ENCODE results near the gene STAP1. TPM values are rescaled to one million over a fixed set of nuclear protein-coding genes. Genes with fewer than 3 reads are reported as not detected.

Gene STAP1
- total and polyA plus RNA-seq, 2 of the 8 experiments (the other 6 are each of a cell fraction or from before 2014, with no cell fraction given) = not detected

DNA sequence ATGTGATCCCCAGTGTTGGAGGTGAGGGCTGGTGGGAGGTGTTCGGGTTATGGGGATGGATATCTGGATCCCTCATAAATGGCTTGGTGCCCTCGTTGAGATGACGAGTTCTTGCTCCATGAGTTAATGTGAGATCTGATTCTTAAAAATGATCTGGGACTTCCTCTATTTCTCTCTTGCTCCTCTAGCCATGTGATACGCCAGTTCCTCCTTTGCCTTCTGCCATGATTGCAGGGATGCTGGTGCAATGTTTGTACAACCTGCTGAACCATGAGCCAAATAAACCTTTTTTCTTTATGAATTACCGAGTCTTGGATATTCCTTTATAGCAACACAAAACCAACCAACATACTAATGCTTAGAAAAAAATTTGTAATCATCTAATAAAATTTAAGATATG lies 56.6 kb downstream of the STAP1 start:
- Histone ChIP-seq H3K27me3 (replicated peaks in 1 of 4; ENCODE audit: control insufficient read depth in 3 of 4, extremely low read depth in 1 of 4, insufficient read depth in 3 of 4, low read length in 3 of 4) (no peaks in the 10 kb centered on the region), H3K4me1 (replicated peaks in 1 of 4; ENCODE audit: control insufficient read depth in 3 of 4, insufficient read depth in 4 of 4, low read length in 3 of 4) (no peaks in the 10 kb centered on the region), H3K56ac (replicated peaks; ENCODE audit: insufficient read length, low read depth, low read length) (no peak overlapping the region), H2BK5ac (ENCODE audit: low read depth, low read length) (no peak overlapping the region), H2BK120ac (replicated peaks; ENCODE audit: low read depth, low read length) (no peak overlapping the region), H2BK12ac (ENCODE audit: low read depth, low read length) (no peak overlapping the region), H3K23ac (ENCODE audit: insufficient read length) (no peak overlapping the region), H4K5ac (ENCODE audit: insufficient read length, low read depth, low read length) (no peak overlapping the region), H4K91ac (replicated peaks; ENCODE audit: insufficient read length, low read length) (no peak overlapping the region), H3K36me3 (ENCODE audit: control insufficient read depth in 2 of 4, insufficient read depth in 4 of 4, low read length in 3 of 4) (peaks cover 0 to 22% (median 4%) of the 10 kb centered on the region in 4 experiments; a peak in 4 of 8 replicates), H4K20me1 (replicated peaks in 1 of 2; ENCODE audit: control insufficient read depth in 1 of 2, insufficient read depth in 2 of 2, low read length in 2 of 2) (no peaks in the 10 kb centered on the region), H3K23me2 (ENCODE audit: low read depth, low read length) (no peaks in the 10 kb centered on the region), H3K4me3 (ENCODE audit: extremely low read depth in 1 of 4, insufficient read depth in 2 of 4, low read depth in 3 of 4, low read length in 4 of 4) (no peak overlapping the region), H4K8ac (ENCODE audit: extremely low read depth, insufficient read depth, low read length) (no peak overlapping the region), H3K9ac (replicated peaks in 1 of 4; ENCODE audit: extremely low read depth in 1 of 4, low read depth in 3 of 4, low read length in 3 of 4) (no peak overlapping the region), H3K4ac (replicated peaks; ENCODE audit: insufficient read length, low read depth, low read length) (no peak overlapping the region), H2BK15ac (ENCODE audit: low read length) (no peak overlapping the region), H3K9me3 (ENCODE audit: insufficient read depth in 2 of 2, low read depth in 1 of 2, low read length in 1 of 2) (no peaks in the 10 kb centered on the region; a peak in 1 of 4 replicates), H3K14ac (ENCODE audit: insufficient read length) (no peak overlapping the region), H3K4me2 (ENCODE audit: insufficient read depth in 1 of 2, low read depth in 2 of 2, low read length in 2 of 2) (no peak overlapping the region), H3K27ac (ENCODE audit: low read depth, low read length) (no peak overlapping the region), H2BK20ac (ENCODE audit: low read length) (no peak overlapping the region), H3K79me1 (ENCODE audit: low read depth, low read length) (no peaks in the 10 kb centered on the region), H2AK5ac (ENCODE audit: low read depth, low read length) (no peak overlapping the region), H3K18ac (ENCODE audit: extremely low read depth, low read length) (no peak overlapping the region), H2AFZ (ENCODE audit: low read length) (no peak overlapping the region), H3K79me2 (ENCODE audit: control insufficient read depth in 1 of 2, insufficient read depth in 2 of 2, low read length in 2 of 2) (no peaks in the 10 kb centered on the region)
- FAIRE-seq (no peak), DNase-seq (ENCODE audit: low read depth in 1 of 2, low spot score in 2 of 2) (no peak)
- WGBS, 2 experiments (ENCODE audit: extremely low coverage in 1 of 2, insufficient coverage in 1 of 2, insufficient read length in 1 of 2, insufficient replicate concordance in 2 of 2, low coverage in 1 of 2, low lambda C conversion rate in 2 of 2, missing lambda C conversion rate in 1 of 2) = 90% methylated on average over 5 of the region's 5 CpGs; no CpG with 5 or more reads in 1 of the 2 experiments
- ChIA-PET CTCF (ENCODE audit: partially characterized antibody) (no interaction called here), POLR2A (ENCODE audit: partially characterized antibody) (no interaction called here)
- TF ChIP-seq TAF1 (IDR thresholded peaks at IDR 0.05; ENCODE audit: low read depth, low read length) = no peak
- TF ChIP-seq PHF8 (conservative IDR thresholded peaks at IDR 0.05; ENCODE audit: low read depth, low read length) = no peak

Data from H1 (cell line).